ENCODE results near the gene SLC27A4.
A peak's percentile ranks its signal among the peaks of the same experiment; 100 is the strongest.

SLC27A4 gene

GRCh38 chr9:128370752-128371629 is 30.7 kb downstream of the SLC27A4 start, which contains the start of gene URM1:
Gene URM1 (plus strand): TSS chr9:128371374. CDS start chr9:128371381, 7 bp downstream.
- Mint-ChIP-seq H3K36me3 (peaks cover 38% of the 10 kb centered on the region), H3K27ac (peak within 1 kb of the TSS; percentile 97), H3K4me3 (peak within 1 kb of the TSS; percentile 93), H3K4me1 (peaks cover 32% of the 10 kb centered on the region), H3K9me3 (no peaks in the 10 kb centered on the region)
- DNase-seq (ENCODE audit: low spot score in 2 of 2) (peak; percentile 86 to 97), ATAC-seq (peak; percentile 98)

GRCh38 chr9:128371630-128372117 is 31.3 kb downstream of the SLC27A4 start:
- no peaks in the 10 kb centered on the region for H3K9me3 Mint-ChIP-seq
- H3K36me3 Mint-ChIP-seq: peaks cover 41% of the 10 kb centered on the region
- H3K27ac Mint-ChIP-seq: peak overlapping the region; percentile 97
- no peak for ATAC-seq
- DNase-seq (ENCODE audit: low spot score in 2 of 2): no peak
- H3K4me3 Mint-ChIP-seq: peak overlapping the region; percentile 93
- peaks cover 32% of the 10 kb centered on the region for H3K4me1 Mint-ChIP-seq

- Mint-ChIP-seq H3K4me3 (peak overlapping the region; percentile 93), H3K36me3 (peaks cover 47% of the 10 kb centered on the region), H3K4me1 (peaks cover 32% of the 10 kb centered on the region), H3K9me3 (no peaks in the 10 kb centered on the region), H3K27ac (peak overlapping the region; percentile 97)
- no peak for DNase-seq (ENCODE audit: low spot score in 2 of 2)
- no peak for ATAC-seq
Measured at GRCh38 chr9:128372188-128372641, 31.9 kb downstream of the SLC27A4 start.

- ATAC-seq (no peak), DNase-seq (ENCODE audit: low spot score in 2 of 2) (no peak)
- Mint-ChIP-seq H3K36me3 (peaks cover 50% of the 10 kb centered on the region), H3K4me1 (peaks cover 32% of the 10 kb centered on the region), H3K4me3 (peak overlapping the region; percentile 93), H3K9me3 (no peaks in the 10 kb centered on the region), H3K27ac (peak overlapping the region; percentile 24)
Measured at GRCh38 chr9:128372784-128373183, 32.5 kb downstream of the SLC27A4 start.

GRCh38 chr9:128374221-128374675 is 33.9 kb downstream of the SLC27A4 start:
- Mint-ChIP-seq H3K4me1 (peaks cover 32% of the 10 kb centered on the region), H3K9me3 (no peaks in the 10 kb centered on the region), H3K36me3 (peaks cover 64% of the 10 kb centered on the region), H3K4me3 (no peak overlapping the region), H3K27ac (no peak overlapping the region)
- DNase-seq (ENCODE audit: low spot score in 2 of 2): no peak
- ATAC-seq: no peak

- DNase-seq (ENCODE audit: low spot score in 2 of 2) (no peak), ATAC-seq (no peak)
- Mint-ChIP-seq H3K4me1 (peaks cover 23% of the 10 kb centered on the region), H3K27ac (peak overlapping the region; percentile 50), H3K9me3 (no peaks in the 10 kb centered on the region), H3K4me3 (no peak overlapping the region), H3K36me3 (peaks cover 72% of the 10 kb centered on the region)
Measured at GRCh38 chr9:128375865-128376264, 35.5 kb downstream of the SLC27A4 start.

GRCh38 chr9:128382261-128382660 is 41.9 kb downstream of the SLC27A4 start:
- H3K4me1 Mint-ChIP-seq: no peaks in the 10 kb centered on the region
- peaks cover 63% of the 10 kb centered on the region for H3K36me3 Mint-ChIP-seq
- no peak overlapping the region for H3K4me3 Mint-ChIP-seq
- no peak overlapping the region for H3K27ac Mint-ChIP-seq
- DNase-seq (ENCODE audit: low spot score in 2 of 2) (no peak), ATAC-seq (no peak)
- H3K9me3 Mint-ChIP-seq: no peaks in the 10 kb centered on the region

GRCh38 chr9:128383007-128383753 is 42.9 kb downstream of the SLC27A4 start:
- no peaks in the 10 kb centered on the region for H3K9me3 Mint-ChIP-seq
- H3K4me3 Mint-ChIP-seq: no peak overlapping the region
- H3K36me3 Mint-ChIP-seq: peaks cover 64% of the 10 kb centered on the region
- DNase-seq (ENCODE audit: low spot score in 2 of 2) (no peak), ATAC-seq (no peak)
- no peak overlapping the region for H3K27ac Mint-ChIP-seq
- H3K4me1 Mint-ChIP-seq: no peaks in the 10 kb centered on the region

- no peak for DNase-seq (ENCODE audit: low spot score in 2 of 2)
- ATAC-seq: no peak
- Mint-ChIP-seq H3K36me3 (peaks cover 61% of the 10 kb centered on the region), H3K9me3 (no peaks in the 10 kb centered on the region), H3K4me1 (no peaks in the 10 kb centered on the region), H3K4me3 (no peak overlapping the region), H3K27ac (no peak overlapping the region)
Measured at GRCh38 chr9:128383791-128384190, 43.5 kb downstream of the SLC27A4 start.

GRCh38 chr9:128384801-128385495 is 44.6 kb downstream of the SLC27A4 start:
- ATAC-seq (no peak), DNase-seq (ENCODE audit: low spot score in 2 of 2) (no peak)
- peak overlapping the region; percentile 17 for H3K27ac Mint-ChIP-seq
- no peaks in the 10 kb centered on the region for H3K9me3 Mint-ChIP-seq
- H3K36me3 Mint-ChIP-seq: peaks cover 56% of the 10 kb centered on the region
- no peaks in the 10 kb centered on the region for H3K4me1 Mint-ChIP-seq
- H3K4me3 Mint-ChIP-seq: no peak overlapping the region

- ATAC-seq: no peak
- no peaks in the 10 kb centered on the region for H3K4me1 Mint-ChIP-seq
- peaks cover 50% of the 10 kb centered on the region for H3K36me3 Mint-ChIP-seq
- no peak for DNase-seq (ENCODE audit: low spot score in 2 of 2)
- no peak overlapping the region for H3K4me3 Mint-ChIP-seq
- H3K27ac Mint-ChIP-seq: peak overlapping the region; percentile 0
- H3K9me3 Mint-ChIP-seq: no peaks in the 10 kb centered on the region
Measured at GRCh38 chr9:128385496-128386460, 45.5 kb downstream of the SLC27A4 start.

- Mint-ChIP-seq H3K36me3 (peaks cover 53% of the 10 kb centered on the region), H3K4me3 (no peak overlapping the region), H3K4me1 (no peaks in the 10 kb centered on the region), H3K9me3 (no peaks in the 10 kb centered on the region), H3K27ac (no peak overlapping the region)
- no peak for ATAC-seq
- DNase-seq (ENCODE audit: low spot score in 2 of 2): no peak
Measured at GRCh38 chr9:128388150-128388549, 47.8 kb downstream of the SLC27A4 start.

- Mint-ChIP-seq H3K27ac (no peak overlapping the region), H3K4me3 (no peak overlapping the region), H3K9me3 (no peaks in the 10 kb centered on the region), H3K4me1 (peaks cover 5% of the 10 kb centered on the region), H3K36me3 (peaks cover 59% of the 10 kb centered on the region)
- ATAC-seq: no peak
- no peak for DNase-seq (ENCODE audit: low spot score in 2 of 2)
Measured at GRCh38 chr9:128389395-128390149, 49.2 kb downstream of the SLC27A4 start.

Measured in stimulated activated effector memory CD8-positive, alpha-beta T cell treated with anti-CD3 and anti-CD28 coated beads, Interleukin-12 subunit alpha, Interleukin-12 subunit beta, amount 100 ng/mL, for 72 hours (primary cell).